ENCODE data around the gene CDCA3.

The CDCA3 gene

DNA sequence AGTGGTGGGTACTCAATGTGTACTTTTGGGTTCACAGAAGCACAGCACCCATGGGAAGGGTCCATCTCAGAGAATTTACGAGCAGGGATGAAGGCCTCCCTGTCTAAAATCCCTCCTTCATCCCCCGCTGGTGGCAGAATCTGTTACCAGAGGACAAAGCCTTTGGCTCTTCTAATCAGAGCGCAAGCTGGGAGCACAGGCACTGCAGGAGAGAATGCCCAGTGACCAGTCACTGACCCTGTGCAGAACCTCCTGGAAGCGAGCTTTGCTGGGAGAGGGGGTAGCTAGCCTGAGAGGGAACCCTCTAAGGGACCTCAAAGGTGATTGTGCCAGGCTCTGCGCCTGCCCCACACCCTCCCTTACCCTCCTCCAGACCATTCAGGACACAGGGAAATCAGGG is 30.9 kb downstream of the CDCA3 start:
- no peak overlapping the region for H3K4me3 ChIP-seq (ENCODE audit: low read length)

DNA sequence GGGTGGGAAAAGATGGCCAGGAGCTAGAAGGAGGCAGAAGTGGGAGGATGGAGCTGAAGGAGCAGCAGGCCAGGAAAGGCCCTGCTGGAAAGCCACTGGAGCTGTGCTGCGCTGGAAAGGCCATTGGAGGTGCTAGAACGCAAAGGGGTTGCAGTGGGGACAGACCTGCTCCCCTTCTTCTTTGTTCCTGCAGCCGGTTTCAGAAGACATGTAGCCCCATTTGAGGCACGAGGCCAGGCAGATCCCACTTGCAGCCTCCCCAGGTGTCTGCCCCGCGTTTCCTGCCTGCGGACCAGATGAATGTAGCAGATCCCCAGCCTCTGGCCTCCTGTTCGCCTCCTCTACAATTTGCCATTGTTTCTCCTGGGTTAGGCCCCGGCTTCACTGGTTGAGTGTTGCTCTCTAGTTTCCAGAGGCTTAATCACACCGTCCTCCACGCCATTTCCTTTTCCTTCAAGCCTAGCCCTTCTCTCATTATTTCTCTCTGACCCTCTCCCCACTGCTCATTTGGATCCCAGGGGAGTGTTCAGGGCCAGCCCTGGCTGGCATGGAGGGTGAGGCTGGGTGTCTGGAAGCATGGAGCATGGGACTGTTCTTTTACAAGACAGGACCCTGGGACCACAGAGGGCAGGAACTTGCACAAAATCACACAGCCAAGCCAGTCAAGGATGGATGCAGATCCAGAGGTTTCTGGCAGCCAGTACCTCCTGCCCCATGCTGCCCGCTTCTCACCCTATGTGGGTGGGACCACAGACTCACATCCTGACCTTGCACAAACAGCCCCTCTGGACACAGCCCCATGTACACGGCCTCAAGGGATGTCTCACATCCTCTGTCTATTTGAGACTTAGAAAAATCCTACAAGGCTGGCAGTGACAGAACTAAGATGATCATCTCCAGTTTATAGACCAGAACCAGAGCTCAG is 31.7 kb downstream of the CDCA3 start:
- TF ChIP-seq, protein P1, sequence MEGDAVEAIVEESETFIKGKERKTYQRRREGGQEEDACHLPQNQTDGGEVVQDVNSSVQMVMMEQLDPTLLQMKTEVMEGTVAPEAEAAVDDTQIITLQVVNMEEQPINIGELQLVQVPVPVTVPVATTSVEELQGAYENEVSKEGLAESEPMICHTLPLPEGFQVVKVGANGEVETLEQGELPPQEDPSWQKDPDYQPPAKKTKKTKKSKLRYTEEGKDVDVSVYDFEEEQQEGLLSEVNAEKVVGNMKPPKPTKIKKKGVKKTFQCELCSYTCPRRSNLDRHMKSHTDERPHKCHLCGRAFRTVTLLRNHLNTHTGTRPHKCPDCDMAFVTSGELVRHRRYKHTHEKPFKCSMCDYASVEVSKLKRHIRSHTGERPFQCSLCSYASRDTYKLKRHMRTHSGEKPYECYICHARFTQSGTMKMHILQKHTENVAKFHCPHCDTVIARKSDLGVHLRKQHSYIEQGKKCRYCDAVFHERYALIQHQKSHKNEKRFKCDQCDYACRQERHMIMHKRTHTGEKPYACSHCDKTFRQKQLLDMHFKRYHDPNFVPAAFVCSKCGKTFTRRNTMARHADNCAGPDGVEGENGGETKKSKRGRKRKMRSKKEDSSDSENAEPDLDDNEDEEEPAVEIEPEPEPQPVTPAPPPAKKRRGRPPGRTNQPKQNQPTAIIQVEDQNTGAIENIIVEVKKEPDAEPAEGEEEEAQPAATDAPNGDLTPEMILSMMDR (conservative IDR thresholded peaks at IDR 0.05; ENCODE audit: low read depth, low read length): no peak
- DNase-seq (ENCODE audit: low read depth): no peak

More for the DNA sequence above, 30.9 kb downstream of the CDCA3 start:
- TF ChIP-seq, protein P1 (conservative IDR thresholded peaks at IDR 0.05; ENCODE audit: low read depth, low read length): no peak
- DNase-seq (ENCODE audit: low read depth): no peak

DNA sequence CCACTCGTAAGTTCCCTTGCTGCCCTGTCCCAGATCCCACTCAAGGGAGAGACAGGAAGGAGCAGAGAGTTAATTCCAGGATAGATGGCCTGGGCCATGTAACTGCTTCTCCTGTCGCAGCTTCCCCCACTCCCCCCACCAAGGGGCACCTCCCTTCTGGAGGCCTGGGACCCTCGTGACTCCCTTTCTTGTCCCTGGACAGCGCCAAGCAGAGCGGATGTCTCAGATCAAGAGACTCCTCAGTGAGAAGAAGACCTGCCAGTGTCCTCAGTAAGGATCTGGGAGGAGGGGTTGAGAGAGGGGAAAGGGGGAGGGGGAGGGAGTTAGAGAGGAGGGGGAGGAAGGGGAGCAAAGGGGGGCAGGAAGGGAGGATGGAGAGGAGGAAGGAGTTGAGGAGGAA is 32.4 kb downstream of the CDCA3 start:
- TF ChIP-seq, protein P1 (conservative IDR thresholded peaks at IDR 0.05; ENCODE audit: low read depth, low read length): no peak
- H3K4me3 ChIP-seq (ENCODE audit: low read length): no peak overlapping the region
- no peak for DNase-seq (ENCODE audit: low read depth)

More for the DNA sequence above, 31.7 kb downstream of the CDCA3 start:
- H3K4me3 ChIP-seq (ENCODE audit: low read length): no peak overlapping the region

DNA sequence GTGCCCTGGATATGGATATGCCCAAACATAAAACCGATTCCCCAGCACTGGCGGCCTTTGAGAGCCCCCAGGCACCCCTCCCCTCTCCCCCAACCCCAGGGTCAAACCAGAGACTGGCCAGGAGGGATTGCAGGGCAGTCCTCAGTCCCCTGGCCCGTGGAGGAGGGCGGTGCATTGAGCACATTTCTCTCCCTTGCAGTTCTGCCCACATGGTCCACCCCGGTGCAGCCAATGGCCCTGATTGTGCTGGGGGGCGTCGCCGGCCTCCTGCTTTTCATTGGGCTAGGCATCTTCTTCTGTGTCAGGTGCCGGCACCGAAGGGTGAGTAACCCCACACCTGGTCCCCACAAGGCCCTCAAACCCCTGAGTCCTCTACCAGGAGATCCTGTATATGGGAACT is 32.9 kb downstream of the CDCA3 start:
- DNase-seq (ENCODE audit: low read depth): no peak
- TF ChIP-seq, protein P1 (conservative IDR thresholded peaks at IDR 0.05; ENCODE audit: low read depth, low read length): no peak
- no peak overlapping the region for H3K4me3 ChIP-seq (ENCODE audit: low read length)

DNA sequence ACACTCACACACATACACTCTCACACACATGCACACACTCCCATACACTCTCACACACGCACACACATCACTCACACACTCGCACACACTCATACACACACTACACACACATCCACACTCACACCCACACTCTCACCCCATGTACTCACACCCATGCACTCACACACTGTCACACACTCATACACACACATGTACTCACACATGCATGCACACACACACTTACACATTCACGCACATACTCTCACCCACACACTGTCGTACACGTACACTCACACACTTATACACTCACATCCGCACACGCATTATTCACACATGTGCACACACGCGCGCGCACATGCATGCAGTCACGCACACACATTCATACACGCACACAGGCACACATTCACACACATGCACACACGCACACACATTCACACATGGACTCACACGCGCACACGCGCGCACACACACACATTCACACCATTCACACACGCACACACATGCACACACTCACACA is 33.4 kb downstream of the CDCA3 start:
- DNase-seq (ENCODE audit: low read depth): no peak
- TF ChIP-seq, protein P1 (conservative IDR thresholded peaks at IDR 0.05; ENCODE audit: low read depth, low read length): no peak
- H3K4me3 ChIP-seq (ENCODE audit: low read length): no peak overlapping the region

DNA sequence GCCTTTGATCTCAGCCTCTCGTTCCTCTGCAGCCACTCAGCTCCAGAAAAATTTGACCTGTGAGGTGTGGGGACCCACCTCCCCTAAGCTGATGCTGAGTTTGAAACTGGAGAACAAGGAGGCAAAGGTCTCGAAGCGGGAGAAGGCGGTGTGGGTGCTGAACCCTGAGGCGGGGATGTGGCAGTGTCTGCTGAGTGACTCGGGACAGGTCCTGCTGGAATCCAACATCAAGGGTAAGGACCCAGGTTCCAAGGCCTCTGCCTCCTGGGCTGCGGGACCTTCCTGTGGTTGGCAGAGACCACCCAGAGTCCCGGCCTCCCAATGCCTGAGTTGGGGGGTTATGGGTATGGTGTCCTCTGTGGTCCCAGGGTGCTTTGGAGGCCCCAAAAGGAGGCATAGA is 34.0 kb downstream of the CDCA3 start:
- TF ChIP-seq, protein P1 (conservative IDR thresholded peaks at IDR 0.05; ENCODE audit: low read depth, low read length): no peak
- DNase-seq (ENCODE audit: low read depth): no peak

DNA sequence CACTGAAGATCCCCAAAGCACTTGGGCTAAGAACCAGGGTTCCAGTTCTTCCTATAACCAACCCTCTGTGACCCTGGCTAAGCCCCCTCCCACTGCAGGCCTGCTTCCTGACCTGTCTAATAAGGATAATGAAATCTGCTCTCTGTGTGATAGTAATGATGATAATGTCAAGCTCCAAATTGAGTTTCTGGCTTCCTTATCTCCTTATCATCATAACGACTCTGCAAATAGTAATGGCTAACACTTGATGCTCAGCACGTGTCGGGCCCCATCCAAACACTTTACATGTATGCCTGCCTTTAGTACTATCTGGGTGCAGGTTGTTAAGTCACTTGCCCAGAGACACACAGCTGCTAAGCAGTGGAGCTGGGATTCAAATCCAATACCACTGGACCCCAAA is 34.5 kb downstream of the CDCA3 start:
- H3K4me3 ChIP-seq (ENCODE audit: low read length): no peak overlapping the region
- DNase-seq (ENCODE audit: low read depth): no peak
- TF ChIP-seq, protein P1 (conservative IDR thresholded peaks at IDR 0.05; ENCODE audit: low read depth, low read length): no peak

More for the DNA sequence above, 34.0 kb downstream of the CDCA3 start:
- H3K4me3 ChIP-seq (ENCODE audit: low read length): no peak overlapping the region
